ENCODE results near the gene XPOT. TPM values are rescaled to one million over a fixed set of nuclear protein-coding genes. Genes with fewer than 3 reads are reported as not detected.

XPOT gene
- total RNA-seq, 4 donors from 2014 or later: 54.7 to 85.5 (median 63.6) TPM

DNA sequence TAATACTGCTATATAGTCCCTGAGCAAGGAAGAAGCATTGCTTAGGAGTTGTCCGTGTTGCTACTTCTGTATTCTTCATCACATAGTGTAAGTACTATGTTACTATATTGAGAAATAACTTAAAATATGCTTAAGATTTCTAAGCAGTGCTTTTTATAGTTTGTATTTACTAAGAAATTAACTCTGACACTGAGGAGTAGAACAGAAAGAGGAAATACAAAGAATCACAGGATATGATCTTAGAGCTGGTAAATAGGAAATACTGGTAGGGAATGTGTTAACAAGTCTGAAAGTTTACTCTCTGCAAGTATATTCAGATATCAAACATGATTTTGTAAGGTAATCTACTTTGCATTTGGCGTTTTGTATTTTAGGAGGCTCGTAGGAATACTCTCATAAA, 15.5 kb downstream of the XPOT start:
- intact Hi-C loops (cut with DNase I): loop anchor here (10.0 kb wide), 1 partner anchor 65 kb away; no protein-coding TSS in a partner anchor
- no peaks in the 10 kb centered on the region for H3K9me3 ChIP-seq

DNA sequence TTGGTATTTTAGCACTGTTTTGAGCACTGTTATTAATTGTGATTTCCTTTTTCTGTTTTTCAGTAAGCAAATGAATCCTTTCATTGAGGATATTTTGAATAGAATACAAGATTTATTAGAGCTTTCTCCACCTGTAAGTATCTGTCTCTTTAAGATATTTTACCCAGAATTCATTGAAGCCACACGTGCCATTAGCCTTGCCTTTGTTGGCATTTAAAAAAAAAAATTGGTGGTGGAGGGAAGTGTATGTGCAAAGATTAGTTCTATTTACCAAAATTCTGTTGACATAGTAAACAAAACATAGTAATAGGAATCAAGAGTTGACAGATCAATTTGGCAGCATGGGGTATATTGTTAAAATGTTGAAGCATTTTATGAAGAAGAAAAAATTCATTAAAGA, 23.8 kb downstream of the XPOT start:
- no peak overlapping the region for H3K4me3 ChIP-seq (replicated peaks in 1 of 3)
- H3K36me3 ChIP-seq: peaks cover 74 to 86% of the 10 kb centered on the region in 2 donors
- H3K27me3 ChIP-seq: no peaks in the 10 kb centered on the region
- H3K9me3 ChIP-seq: no peaks in the 10 kb centered on the region
- 55 to 63% methylated on average over 1 of the region's 1 CpG for WGBS, 2 donors
- no peak overlapping the region for H3K27ac ChIP-seq
- TF ChIP-seq, protein P1, sequence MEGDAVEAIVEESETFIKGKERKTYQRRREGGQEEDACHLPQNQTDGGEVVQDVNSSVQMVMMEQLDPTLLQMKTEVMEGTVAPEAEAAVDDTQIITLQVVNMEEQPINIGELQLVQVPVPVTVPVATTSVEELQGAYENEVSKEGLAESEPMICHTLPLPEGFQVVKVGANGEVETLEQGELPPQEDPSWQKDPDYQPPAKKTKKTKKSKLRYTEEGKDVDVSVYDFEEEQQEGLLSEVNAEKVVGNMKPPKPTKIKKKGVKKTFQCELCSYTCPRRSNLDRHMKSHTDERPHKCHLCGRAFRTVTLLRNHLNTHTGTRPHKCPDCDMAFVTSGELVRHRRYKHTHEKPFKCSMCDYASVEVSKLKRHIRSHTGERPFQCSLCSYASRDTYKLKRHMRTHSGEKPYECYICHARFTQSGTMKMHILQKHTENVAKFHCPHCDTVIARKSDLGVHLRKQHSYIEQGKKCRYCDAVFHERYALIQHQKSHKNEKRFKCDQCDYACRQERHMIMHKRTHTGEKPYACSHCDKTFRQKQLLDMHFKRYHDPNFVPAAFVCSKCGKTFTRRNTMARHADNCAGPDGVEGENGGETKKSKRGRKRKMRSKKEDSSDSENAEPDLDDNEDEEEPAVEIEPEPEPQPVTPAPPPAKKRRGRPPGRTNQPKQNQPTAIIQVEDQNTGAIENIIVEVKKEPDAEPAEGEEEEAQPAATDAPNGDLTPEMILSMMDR (IDR thresholded peaks at IDR 0.05): no peak
- TF ChIP-seq POLR2A (IDR thresholded peaks at IDR 0.05): no peak
- H3K4me1 ChIP-seq: no peaks in the 10 kb centered on the region
- intact Hi-C loops (cut with DNase I): loop anchor here (10.0 kb wide), 1 partner anchor 57 kb away; no protein-coding TSS in a partner anchor
- DNase-seq: no peak

More for the DNA sequence above, 15.5 kb downstream of the XPOT start:
- no peak overlapping the region for H3K27ac ChIP-seq
- no peaks in the 10 kb centered on the region for H3K4me1 ChIP-seq
- H3K27me3 ChIP-seq: no peaks in the 10 kb centered on the region
- 84 to 87% methylated on average over 3 of the region's 3 CpGs for WGBS, 2 donors
- no peak overlapping the region for H3K4me3 ChIP-seq (replicated peaks in 1 of 3)
- no peak for DNase-seq
- TF ChIP-seq POLR2A (IDR thresholded peaks at IDR 0.05): no peak
- TF ChIP-seq, protein P1 (IDR thresholded peaks at IDR 0.05): no peak
- H3K36me3 ChIP-seq: peaks cover 72 to 76% of the 10 kb centered on the region in 2 donors

DNA sequence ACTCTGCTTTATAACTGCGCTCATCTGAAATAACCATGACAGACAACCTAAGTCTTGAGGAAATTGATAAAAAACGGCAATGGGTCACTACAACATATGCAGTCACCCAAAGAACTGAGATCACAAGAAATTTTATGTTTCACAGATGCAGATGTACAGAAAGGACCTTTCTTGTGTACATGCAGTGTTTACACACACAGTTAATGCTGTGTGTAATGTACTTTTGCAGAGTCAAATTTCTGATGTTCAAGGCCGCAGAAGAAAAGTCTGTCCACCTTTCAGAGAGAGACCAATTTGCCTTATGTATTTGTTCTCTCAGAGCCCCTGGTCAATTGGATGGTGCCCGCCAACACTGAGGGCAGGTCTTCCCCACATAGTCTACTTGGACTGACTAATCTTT, 24.8 kb downstream of the XPOT start:
- no peaks in the 10 kb centered on the region for H3K27me3 ChIP-seq
- DNase-seq: no peak
- H3K36me3 ChIP-seq: peaks cover 82 to 86% of the 10 kb centered on the region in 2 donors
- no peaks in the 10 kb centered on the region for H3K9me3 ChIP-seq
- intact Hi-C loops (cut with DNase I): loop anchor here (10.0 kb wide), 1 partner anchor 56 kb away; no protein-coding TSS in a partner anchor
- 91 to 94% methylated on average over 4 of the region's 4 CpGs for WGBS, 2 donors
- no peaks in the 10 kb centered on the region for H3K4me1 ChIP-seq
- TF ChIP-seq POLR2A (IDR thresholded peaks at IDR 0.05): no peak
- TF ChIP-seq, protein P1 (IDR thresholded peaks at IDR 0.05): no peak
- no peak overlapping the region for H3K4me3 ChIP-seq (replicated peaks in 1 of 3)
- no peak overlapping the region for H3K27ac ChIP-seq

DNA sequence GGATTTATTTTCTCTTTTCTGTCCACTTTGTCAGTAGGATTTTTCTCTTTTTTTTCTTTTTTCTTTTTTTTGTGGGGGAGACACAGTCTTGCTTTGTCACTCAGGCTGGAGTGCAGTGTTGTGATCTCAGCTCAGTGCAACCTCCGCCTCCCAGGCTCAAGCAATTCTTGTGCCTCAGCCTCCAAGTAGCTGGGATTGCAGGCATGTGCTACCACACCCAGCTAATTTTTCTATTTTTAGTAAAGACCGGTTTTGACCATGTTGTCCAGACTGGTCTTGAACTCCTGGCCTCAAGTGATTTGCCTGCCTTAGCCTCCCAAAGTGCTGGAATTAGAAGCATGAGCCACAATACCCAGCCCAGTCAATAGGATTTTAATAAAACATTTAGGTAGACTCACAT, 26.7 kb downstream of the XPOT start:
- Histone ChIP-seq H3K9me3 (no peaks in the 10 kb centered on the region), H3K4me3 (replicated peaks in 1 of 3) (no peak overlapping the region), H3K27me3 (no peaks in the 10 kb centered on the region), H3K36me3 (peaks cover 77 to 88% of the 10 kb centered on the region in 2 donors), H3K27ac (no peak overlapping the region), H3K4me1 (no peaks in the 10 kb centered on the region)
- no peak for DNase-seq
- intact Hi-C loops (cut with DNase I): no loop called here
- WGBS, 2 donors: 86 to 87% methylated on average over 2 of the region's 2 CpGs
- TF ChIP-seq POLR2A (IDR thresholded peaks at IDR 0.05): no peak
- TF ChIP-seq, protein P1 (IDR thresholded peaks at IDR 0.05): no peak

DNA sequence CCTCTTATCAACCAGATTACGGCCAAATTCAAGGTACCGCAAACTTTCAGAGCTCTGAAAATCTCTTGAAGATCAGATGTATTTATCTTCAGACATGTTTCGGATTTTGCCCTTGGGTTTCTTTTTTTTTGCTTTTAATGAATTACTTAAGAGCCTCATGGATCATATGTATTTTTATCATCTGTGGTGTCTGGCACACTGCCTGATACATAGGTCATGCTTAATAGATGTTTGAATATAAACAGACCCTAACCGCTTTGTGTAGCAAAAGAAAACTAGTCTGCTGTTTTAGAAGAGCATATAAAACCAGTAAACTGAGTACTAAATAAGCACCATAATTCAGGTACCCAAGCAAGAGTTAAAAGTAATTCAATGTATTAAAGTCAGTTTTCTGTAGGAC, 27.6 kb downstream of the XPOT start:
- no peaks in the 10 kb centered on the region for H3K9me3 ChIP-seq
- no peak for TF ChIP-seq POLR2A (IDR thresholded peaks at IDR 0.05)
- TF ChIP-seq, protein P1 (IDR thresholded peaks at IDR 0.05): no peak
- no peak overlapping the region for H3K4me3 ChIP-seq (replicated peaks in 1 of 3)
- intact Hi-C loops (cut with DNase I): no loop called here
- DNase-seq: no peak
- H3K27ac ChIP-seq: no peak overlapping the region
- peaks cover 83 to 89% of the 10 kb centered on the region in 2 donors for H3K36me3 ChIP-seq
- H3K4me1 ChIP-seq: no peaks in the 10 kb centered on the region
- H3K27me3 ChIP-seq: no peaks in the 10 kb centered on the region
- 94 to 96% methylated on average over 4 of the region's 4 CpGs for WGBS, 2 donors

All from thyroid gland (tissue), 4 donors.